Thymus (tissue), 14 donors: ENCODE data around the gene FCN2. TPM values are rescaled to one million over a fixed set of nuclear protein-coding genes. Genes with fewer than 3 reads are reported as not detected.

ENCODE experiments used
- DNase-seq, 9 donors: peaks; one replicate each; pipeline ENCODE4 v3.0.0-alpha.2; 2013; ENCODE audit warnings: low spot score in 9 of 9, low read depth in 6 of 9, missing footprints in 1 of 9
- H3K27ac ChIP-seq, 2 donors: one replicate each; pipeline ENCODE4 v1.5.1; 2013; ENCODE audit warnings: control low read depth in 1 of 2, low read depth in 1 of 2, low read length in 1 of 2, mild to moderate bottlenecking in 1 of 2, moderate library complexity in 1 of 2
- H3K27me3 ChIP-seq, 2 donors: one replicate each; pipeline ENCODE4 v1.5.1; 2013; ENCODE audit warnings: low read length in 1 of 2; ENCODE audit not compliant: control insufficient read depth in 2 of 2, insufficient read depth in 1 of 2
- H3K36me3 ChIP-seq, 2 donors: one replicate each; pipeline ENCODE4 v1.5.1; 2013; ENCODE audit warnings: low read length in 1 of 2, mild to moderate bottlenecking in 1 of 2, moderate library complexity in 1 of 2; ENCODE audit not compliant: control insufficient read depth in 2 of 2, insufficient read depth in 2 of 2
- H3K4me1 ChIP-seq, 2 donors: one replicate each; pipeline ENCODE4 v1.5.1; 2013; ENCODE audit warnings: low read length in 2 of 2; ENCODE audit not compliant: control insufficient read depth in 2 of 2, insufficient read depth in 2 of 2
- H3K4me3 ChIP-seq, 2 donors: one replicate each; pipeline ENCODE4 v1.5.1; 2013; ENCODE audit warnings: low read length in 2 of 2, control low read depth in 1 of 2, mild to moderate bottlenecking in 1 of 2
- H3K9me3 ChIP-seq, 2 donors: one replicate each; pipeline ENCODE4 v1.5.1; 2013; ENCODE audit warnings: low read length in 1 of 2, mild to moderate bottlenecking in 1 of 2; ENCODE audit not compliant: control insufficient read depth in 2 of 2, insufficient read depth in 1 of 2
- WGBS: extraction: QIAGEN DNeasy Blood & Tissue Kit; methylation state at CpG from one replicate; pipeline ENCODE4 v1.1.7; 2013; 5-methylcytosine and 5-hydroxymethylcytosine counted together
- long read RNA-seq, 10 donors: transcript quantifications; one replicate each; lab custom pipeline, GENCODE V29; 2026
- polyA plus RNA-seq: library from polyadenylated mRNA; stranded (reverse); fragments of 200-250 nt; gene quantifications from one replicate; pipeline ENCODE4 v1.2.3, GENCODE V29; 2013
- total RNA-seq: library from RNA; stranded (reverse); fragments of 120-200 nt; gene quantifications from one replicate; pipeline ENCODE4 v1.2.4, GENCODE V29; 2013
- donor health status: healthy.

Gene FCN2
- total RNA-seq (0.52 TPM), polyA plus RNA-seq (0.75 TPM)
- long read RNA-seq, donor 1, result 0 reads
- long read RNA-seq, donor 2, result 0 reads
- long read RNA-seq, donor 3, result 0 reads
- long read RNA-seq, donor 4, result 0 reads
- long read RNA-seq, donor 5, partial matches to known transcripts, result 0 of 1 reads
- long read RNA-seq, donor 5, other reads (novel, unspliced or antisense), result 0 of 1 reads
- long read RNA-seq, donor 6, result 0 reads
- long read RNA-seq, donor 7, result 0 reads
- long read RNA-seq, donor 8, result 0 reads
- long read RNA-seq, donor 9, result 0 reads
- long read RNA-seq, donor 10, result 0 reads

GRCh38 chr9:134880484-134881312 lies at the start of gene FCN2:
Gene FCN2, plus strand, starts transcription at chr9:134880810. Its CDS starts 12 bp downstream, at chr9:134880822.
- H3K36me3 ChIP-seq, result no peaks in the 10 kb centered on the region
- no peak within 1 kb of the TSS for H3K27ac ChIP-seq
- DNase-seq, result no peak
- H3K27me3 ChIP-seq, result no peaks in the 10 kb centered on the region
- H3K4me3 ChIP-seq, result no peak within 1 kb of the TSS
- H3K9me3 ChIP-seq, result no peaks in the 10 kb centered on the region
- no peaks in the 10 kb centered on the region for H3K4me1 ChIP-seq
- 83% methylated on average over 25 of the region's 25 CpGs for WGBS

DNA sequence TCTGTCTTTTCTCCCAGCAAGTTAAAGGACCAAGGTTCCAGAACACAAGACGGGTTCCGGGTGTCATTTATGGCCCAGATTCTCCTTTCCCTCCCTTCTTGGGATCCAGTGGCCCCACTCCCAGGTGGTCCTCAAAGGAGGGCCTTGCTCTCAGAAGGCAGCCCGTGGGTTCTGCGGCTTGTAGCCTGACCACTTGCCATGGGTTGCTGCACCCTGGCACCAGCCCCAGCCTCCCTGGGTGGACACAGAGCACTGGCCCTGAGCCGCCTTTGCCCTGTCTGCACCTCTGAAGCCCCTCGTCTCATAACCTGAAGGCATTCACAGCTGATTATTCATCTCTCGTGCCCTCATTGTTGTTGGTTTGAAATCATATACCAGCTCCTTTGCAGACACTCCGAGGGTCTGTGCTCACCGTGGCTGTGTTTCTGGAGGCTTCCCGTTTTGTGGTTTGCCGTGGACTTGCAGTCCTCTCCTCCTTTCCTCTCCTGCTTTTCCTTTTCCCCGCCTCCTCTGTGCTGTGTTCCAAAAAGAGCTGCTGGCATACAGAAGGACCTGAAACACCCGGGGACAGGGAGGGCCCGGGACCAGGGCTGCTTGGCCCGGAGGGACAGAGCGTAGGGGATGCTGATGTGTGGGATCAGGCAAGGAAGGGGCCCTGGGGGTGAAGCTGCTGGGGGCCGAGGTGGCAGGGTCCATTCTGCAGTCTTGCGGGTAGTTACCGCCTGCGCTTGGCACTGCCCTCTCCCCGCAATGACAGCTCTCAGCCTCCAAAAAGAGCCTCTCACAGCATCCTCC lies 49.5 kb upstream of the FCN2 start:
- H3K9me3 ChIP-seq, result no peaks in the 10 kb centered on the region
- WGBS, result 95% methylated on average over 21 of the region's 21 CpGs

GRCh38 chr9:134832471-134832870 lies 48.1 kb upstream of the FCN2 start:
- no peak overlapping the region for H3K4me3 ChIP-seq
- no peak overlapping the region for H3K27ac ChIP-seq
- WGBS, result 98% methylated on average over 19 of the region's 19 CpGs
- DNase-seq, result no peak
- H3K4me1 ChIP-seq, result peaks cover 0 to 5% of the 10 kb centered on the region in 2 donors
- H3K27me3 ChIP-seq, result no peaks in the 10 kb centered on the region
- H3K36me3 ChIP-seq, result no peaks in the 10 kb centered on the region
- H3K9me3 ChIP-seq, result no peaks in the 10 kb centered on the region

More for the DNA sequence above, 49.5 kb upstream of the FCN2 start:
- no peak overlapping the region for H3K4me3 ChIP-seq
- no peak overlapping the region for H3K27ac ChIP-seq
- no peaks in the 10 kb centered on the region for H3K27me3 ChIP-seq
- H3K36me3 ChIP-seq, result no peaks in the 10 kb centered on the region
- H3K4me1 ChIP-seq, result peaks cover 0 to 8% of the 10 kb centered on the region in 2 donors
- DNase-seq, result no peak

- no peaks in the 10 kb centered on the region for H3K27me3 ChIP-seq
- no peaks in the 10 kb centered on the region for H3K4me1 ChIP-seq
- no peak for DNase-seq
- 92% methylated on average over 11 of the region's 11 CpGs for WGBS
- no peaks in the 10 kb centered on the region for H3K9me3 ChIP-seq
- no peak overlapping the region for H3K27ac ChIP-seq
- no peaks in the 10 kb centered on the region for H3K36me3 ChIP-seq
- no peak overlapping the region for H3K4me3 ChIP-seq
These were observed 47.2 kb upstream of the FCN2 start for GRCh38 chr9:134833294-134833880.

- WGBS, result 96% methylated on average over 20 of the region's 20 CpGs
- Histone ChIP-seq H3K36me3 (no peaks in the 10 kb centered on the region), H3K9me3 (no peaks in the 10 kb centered on the region), H3K4me1 (no peaks in the 10 kb centered on the region), H3K4me3 (no peak overlapping the region), H3K27me3 (no peaks in the 10 kb centered on the region), H3K27ac (no peak overlapping the region)
- DNase-seq, result no peak
These were observed 46.2 kb upstream of the FCN2 start for GRCh38 chr9:134834217-134834956.

GRCh38 chr9:134834957-134835419 lies 45.6 kb upstream of the FCN2 start:
- H3K9me3 ChIP-seq, result no peaks in the 10 kb centered on the region
- no peaks in the 10 kb centered on the region for H3K4me1 ChIP-seq
- H3K27ac ChIP-seq, result no peak overlapping the region
- no peaks in the 10 kb centered on the region for H3K36me3 ChIP-seq
- no peak overlapping the region for H3K4me3 ChIP-seq
- H3K27me3 ChIP-seq, result no peaks in the 10 kb centered on the region
- WGBS, result 95% methylated on average over 25 of the region's 25 CpGs
- DNase-seq, result no peak

- no peak overlapping the region for H3K4me3 ChIP-seq
- no peaks in the 10 kb centered on the region for H3K27me3 ChIP-seq
- H3K36me3 ChIP-seq, result no peaks in the 10 kb centered on the region
- no peaks in the 10 kb centered on the region for H3K4me1 ChIP-seq
- no peaks in the 10 kb centered on the region for H3K9me3 ChIP-seq
- DNase-seq, result no peak
- 96% methylated on average over 16 of the region's 16 CpGs for WGBS
- no peak overlapping the region for H3K27ac ChIP-seq
These were observed 45.2 kb upstream of the FCN2 start for GRCh38 chr9:134835448-134835847.

- Histone ChIP-seq H3K27me3 (no peaks in the 10 kb centered on the region), H3K4me1 (no peaks in the 10 kb centered on the region), H3K4me3 (no peak overlapping the region), H3K36me3 (no peaks in the 10 kb centered on the region), H3K27ac (no peak overlapping the region), H3K9me3 (no peaks in the 10 kb centered on the region)
- no peak for DNase-seq
- WGBS, result 97% methylated on average over 13 of the region's 13 CpGs
These were observed 44.6 kb upstream of the FCN2 start for GRCh38 chr9:134835987-134836386.
